ENCODE data around the gene POU6F1.

DNA sequence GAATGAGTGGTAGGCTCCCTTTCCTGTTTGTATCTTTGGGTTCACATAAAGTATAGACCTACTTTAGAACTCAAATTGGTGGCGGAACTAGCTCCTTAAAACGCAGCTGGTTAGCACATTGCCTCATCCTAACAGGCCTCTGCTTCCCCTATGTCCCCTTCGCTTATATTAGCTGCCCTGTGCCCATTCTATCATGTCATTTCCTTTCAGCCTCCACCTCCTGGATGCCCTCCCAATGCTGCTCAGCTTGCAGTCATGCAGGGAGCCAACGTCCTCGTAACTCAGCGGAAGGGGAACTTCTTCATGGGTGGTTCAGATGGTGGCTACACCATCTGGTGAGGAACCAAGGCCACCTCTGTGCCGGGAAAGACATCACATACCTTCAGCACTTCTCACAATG is 24.3 kb upstream of the POU6F1 start:
- TF ChIP-seq, protein P1, sequence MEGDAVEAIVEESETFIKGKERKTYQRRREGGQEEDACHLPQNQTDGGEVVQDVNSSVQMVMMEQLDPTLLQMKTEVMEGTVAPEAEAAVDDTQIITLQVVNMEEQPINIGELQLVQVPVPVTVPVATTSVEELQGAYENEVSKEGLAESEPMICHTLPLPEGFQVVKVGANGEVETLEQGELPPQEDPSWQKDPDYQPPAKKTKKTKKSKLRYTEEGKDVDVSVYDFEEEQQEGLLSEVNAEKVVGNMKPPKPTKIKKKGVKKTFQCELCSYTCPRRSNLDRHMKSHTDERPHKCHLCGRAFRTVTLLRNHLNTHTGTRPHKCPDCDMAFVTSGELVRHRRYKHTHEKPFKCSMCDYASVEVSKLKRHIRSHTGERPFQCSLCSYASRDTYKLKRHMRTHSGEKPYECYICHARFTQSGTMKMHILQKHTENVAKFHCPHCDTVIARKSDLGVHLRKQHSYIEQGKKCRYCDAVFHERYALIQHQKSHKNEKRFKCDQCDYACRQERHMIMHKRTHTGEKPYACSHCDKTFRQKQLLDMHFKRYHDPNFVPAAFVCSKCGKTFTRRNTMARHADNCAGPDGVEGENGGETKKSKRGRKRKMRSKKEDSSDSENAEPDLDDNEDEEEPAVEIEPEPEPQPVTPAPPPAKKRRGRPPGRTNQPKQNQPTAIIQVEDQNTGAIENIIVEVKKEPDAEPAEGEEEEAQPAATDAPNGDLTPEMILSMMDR (conservative IDR thresholded peaks at IDR 0.05; ENCODE audit: low read length): no peak
- TF ChIP-seq EZH2phosphoT487 (IDR thresholded peaks at IDR 0.05; ENCODE audit: borderline replicate concordance): no peak

Data from Loucy (cell line).